Measurements from ENCODE around the gene SMAD4. TPM values are rescaled to one million over a fixed set of nuclear protein-coding genes. Genes with fewer than 3 reads are reported as not detected.

Gene SMAD4
- total RNA-seq, 1 experiment from 2014 or later, result 172 TPM

DNA sequence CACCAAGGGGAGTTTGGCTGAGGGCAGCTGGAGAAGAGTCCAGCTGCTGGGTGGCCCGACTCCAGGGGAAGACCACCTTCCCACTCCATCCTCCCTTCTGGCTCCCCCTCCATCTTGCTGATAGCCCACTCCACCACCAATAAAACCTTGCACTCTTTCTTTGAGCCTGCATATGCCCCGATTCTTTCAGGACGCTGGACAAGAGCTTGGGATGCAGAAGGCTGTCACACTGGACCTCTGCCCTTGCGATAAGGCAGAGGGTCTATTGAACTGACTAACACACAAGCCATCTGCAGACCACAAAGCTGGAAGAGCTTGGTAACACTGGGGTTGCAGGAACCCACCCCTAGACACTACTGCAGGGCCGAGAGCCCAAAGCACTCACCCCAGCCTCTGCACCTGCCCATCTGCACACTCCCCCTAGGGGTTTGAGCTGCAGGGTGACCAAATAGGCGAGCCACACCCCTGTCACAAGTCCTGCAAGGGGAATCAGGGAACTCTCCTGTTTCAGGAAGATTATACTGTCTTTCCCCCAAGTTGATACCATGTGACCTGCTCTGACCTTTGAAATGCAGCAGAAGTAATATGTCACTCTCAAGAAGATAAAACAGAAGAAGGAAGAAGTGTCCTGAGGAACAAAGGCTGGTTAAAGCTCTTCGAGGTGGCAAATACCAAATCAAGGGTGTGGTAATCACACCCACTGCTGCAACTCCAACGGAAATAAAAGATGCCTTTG, 70.5 kb downstream of the SMAD4 start:
- Histone ChIP-seq H3K23ac (ENCODE audit: insufficient read length, low read depth, low read length) (no peak overlapping the region), H3K27ac (ENCODE audit: insufficient read length, low read depth, low read length) (no peak overlapping the region), H2BK12ac (ENCODE audit: insufficient read length, low read depth, low read length) (no peak overlapping the region), H3T11ph (ENCODE audit: low read length) (no peak overlapping the region), H3K4me1 (ENCODE audit: insufficient read depth, low read length) (no peaks in the 10 kb centered on the region), H4K5ac (ENCODE audit: insufficient read length, low read depth, low read length) (no peak overlapping the region), H2BK5ac (ENCODE audit: insufficient read length, low read length) (no peak overlapping the region), H3K18ac (ENCODE audit: insufficient read length, low read depth, low read length) (no peak overlapping the region), H2AK5ac (ENCODE audit: insufficient read length, low read length) (no peak overlapping the region), H3K27me3 (ENCODE audit: insufficient read depth, low read length) (no peaks in the 10 kb centered on the region), H3K9me3 (ENCODE audit: control insufficient read depth, low read depth, low read length) (no peaks in the 10 kb centered on the region), H3K14ac (ENCODE audit: insufficient read depth, low read length) (no peak overlapping the region), H3K79me2 (ENCODE audit: insufficient read depth, low read length) (no peaks in the 10 kb centered on the region), H4K20me1 (ENCODE audit: control insufficient read depth, insufficient read depth, insufficient read length) (no peaks in the 10 kb centered on the region), H2BK15ac (ENCODE audit: low read depth, low read length) (no peak overlapping the region), H3K4ac (ENCODE audit: low read depth, low read length) (no peak overlapping the region), H2BK120ac (ENCODE audit: low read depth, low read length, poor library complexity, severe bottlenecking) (no peak overlapping the region), H4K91ac (ENCODE audit: insufficient read length, low read depth, low read length) (no peak overlapping the region), H3K9ac (ENCODE audit: extremely low read depth, insufficient read length, low read length) (no peak overlapping the region), H2AFZ (ENCODE audit: low read length) (no peak overlapping the region), H3K79me1 (ENCODE audit: insufficient read depth, low read depth, low read length, poor library complexity, severe bottlenecking) (no peaks in the 10 kb centered on the region), H3K4me2 (ENCODE audit: insufficient read depth, insufficient read length, low read length) (no peak overlapping the region), H3K23me2 (ENCODE audit: insufficient read length, low read depth, low read length, poor library complexity, severe bottlenecking) (no peaks in the 10 kb centered on the region), H4K8ac (replicated peaks; ENCODE audit: insufficient read length, low read depth, low read length) (no peak overlapping the region), H3K56ac (ENCODE audit: insufficient read length, low read depth, low read length) (no peak overlapping the region), H2BK20ac (ENCODE audit: low read depth, low read length, poor library complexity, severe bottlenecking) (no peak overlapping the region)
- no peaks in the 10 kb centered on the region; the same call in 1 of the 2 replicates for H3K27me3 Mint-ChIP-seq (ENCODE audit: low read depth)
- peak; percentile 47 for DNase-seq
- H3K9me3 Mint-ChIP-seq, result peaks cover 8 to 11% of the 10 kb centered on the region in 2 experiments; a peak in 3 of 5 replicates
- H3K4me3 Mint-ChIP-seq, result no peak overlapping the region
- no peak overlapping the region for H3K27ac Mint-ChIP-seq
- H3K36me3 Mint-ChIP-seq (ENCODE audit: insufficient read depth in 1 of 3, low read depth in 3 of 3), result peaks cover 3 to 6% (median 6%) of the 10 kb centered on the region in 3 experiments; a peak in 3 of 7 replicates
- H3K4me1 Mint-ChIP-seq, result peaks cover 3 to 4% of the 10 kb centered on the region in 2 experiments
- WGBS (ENCODE audit: extremely low coverage, insufficient read length, low lambda C conversion rate), result no CpG with 5 or more reads among the region's 8 CpGs
- TF ChIP-seq CTCF (conservative IDR thresholded peaks at IDR 0.05), result peak; percentile 39

Data from H9 (cell line).